ENCODE results near the gene LRIT2.

Gene LRIT2

DNA sequence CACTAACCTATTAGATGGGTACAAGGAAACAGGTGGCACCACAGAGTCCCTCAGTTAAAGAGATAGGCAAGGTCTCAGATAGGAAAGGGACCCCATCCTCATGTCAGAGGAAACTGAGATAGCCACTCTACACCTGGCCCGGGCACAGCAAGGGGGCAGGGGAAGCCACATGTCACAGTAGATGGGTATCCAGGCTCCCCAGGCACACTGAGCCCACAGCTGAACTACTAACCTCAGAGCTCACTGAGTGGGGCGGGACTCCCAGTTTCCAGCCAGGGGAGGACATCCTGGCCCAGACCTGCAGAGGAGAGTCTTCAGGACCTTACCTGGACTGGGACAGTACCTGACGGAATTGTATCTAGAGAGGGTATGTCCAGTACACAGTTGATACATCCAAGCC, 34.7 kb downstream of the LRIT2 start:
- no peak overlapping the region for H3K4me3 ChIP-seq (ENCODE audit: insufficient read depth in 1 of 2, low read depth in 1 of 2, low read length in 2 of 2)
- H3K4me2 ChIP-seq (ENCODE audit: low read length, poor library complexity, severe bottlenecking) = no peak overlapping the region
- 80% methylated on average over 3 of the region's 3 CpGs for WGBS
- no peak overlapping the region for H4K8ac ChIP-seq (ENCODE audit: low read length)
- H2AFZ ChIP-seq (ENCODE audit: low read depth, low read length) = no peak overlapping the region
- no peak overlapping the region for H2BK5ac ChIP-seq (ENCODE audit: low read depth, low read length, poor library complexity, severe bottlenecking)
- peaks cover 41 to 71% of the 10 kb centered on the region in 2 experiments for H3K27me3 ChIP-seq (ENCODE audit: control insufficient read depth in 1 of 2, insufficient read depth in 1 of 2, low read length in 2 of 2)
- H3K27ac ChIP-seq (ENCODE audit: low read length, poor library complexity, severe bottlenecking) = no peak overlapping the region
- no peak overlapping the region for H2AK5ac ChIP-seq (ENCODE audit: low read length, severe bottlenecking)
- H3K9me3 ChIP-seq (ENCODE audit: control insufficient read depth, low read length) = no peaks in the 10 kb centered on the region
- H2BK120ac ChIP-seq (ENCODE audit: low read depth, low read length) = no peak overlapping the region
- H3K4ac ChIP-seq (ENCODE audit: low read depth in 1 of 2, low read length in 2 of 2) = no peak overlapping the region
- no peak overlapping the region for H2BK15ac ChIP-seq (ENCODE audit: low read depth, poor library complexity, severe bottlenecking)
- no peak for DNase-seq
- no peak overlapping the region for H2BK12ac ChIP-seq (ENCODE audit: low read length in 2 of 2)
- peaks cover 18% of the 10 kb centered on the region for H3K4me1 ChIP-seq (ENCODE audit: control insufficient read depth, insufficient read depth, low read depth, low read length)
- no peak overlapping the region for H3K14ac ChIP-seq (ENCODE audit: low read length in 2 of 2)
- H4K91ac ChIP-seq (ENCODE audit: low read length) = no peak overlapping the region
- no peaks in the 10 kb centered on the region for H3K79me1 ChIP-seq (replicated peaks; ENCODE audit: low read length, poor library complexity, severe bottlenecking)
- no peaks in the 10 kb centered on the region for H3K36me3 ChIP-seq (ENCODE audit: control insufficient read depth in 1 of 2, insufficient read depth in 2 of 2, low read depth in 1 of 2, low read length in 2 of 2)
- no peak overlapping the region for H3K18ac ChIP-seq (ENCODE audit: low read depth in 1 of 2, low read length in 2 of 2)
- no peak overlapping the region for H3K9ac ChIP-seq (ENCODE audit: low read length)
- H3K23ac ChIP-seq (ENCODE audit: low read length in 2 of 2) = no peak overlapping the region

DNA sequence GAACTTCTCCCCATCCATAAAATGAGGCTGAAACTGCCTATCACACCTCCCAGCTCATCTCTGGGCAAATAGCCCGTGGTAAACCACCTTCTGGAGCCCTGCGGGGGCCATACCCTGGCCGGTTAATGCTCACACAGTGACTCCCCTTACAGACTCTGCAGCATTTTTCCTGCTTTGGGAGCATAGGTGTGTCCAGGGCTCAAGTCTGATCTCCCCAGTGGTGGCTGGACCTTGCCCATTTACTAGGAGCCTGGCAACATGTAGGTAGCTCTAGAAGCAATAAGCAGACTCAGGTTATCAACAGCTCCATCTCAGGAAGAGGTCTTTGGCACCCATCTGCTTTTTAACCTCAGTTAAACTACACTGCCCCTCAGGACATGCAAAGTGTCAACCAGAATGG, 36.5 kb downstream of the LRIT2 start:
- Histone ChIP-seq H2BK15ac (ENCODE audit: low read depth, poor library complexity, severe bottlenecking) (no peak overlapping the region), H2BK120ac (ENCODE audit: low read depth, low read length) (no peak overlapping the region), H2AK5ac (ENCODE audit: low read length, severe bottlenecking) (no peak overlapping the region), H3K14ac (ENCODE audit: low read length in 2 of 2) (no peak overlapping the region), H3K36me3 (ENCODE audit: control insufficient read depth in 1 of 2, insufficient read depth in 2 of 2, low read depth in 1 of 2, low read length in 2 of 2) (no peaks in the 10 kb centered on the region), H3K9me3 (ENCODE audit: control insufficient read depth, low read length) (no peaks in the 10 kb centered on the region), H3K18ac (ENCODE audit: low read depth in 1 of 2, low read length in 2 of 2) (no peak overlapping the region), H2AFZ (ENCODE audit: low read depth, low read length) (no peak overlapping the region), H4K8ac (ENCODE audit: low read length) (no peak overlapping the region), H3K79me1 (replicated peaks; ENCODE audit: low read length, poor library complexity, severe bottlenecking) (no peaks in the 10 kb centered on the region), H3K23ac (ENCODE audit: low read length in 2 of 2) (no peak overlapping the region), H3K4me2 (ENCODE audit: low read length, poor library complexity, severe bottlenecking) (no peak overlapping the region), H2BK5ac (ENCODE audit: low read depth, low read length, poor library complexity, severe bottlenecking) (no peak overlapping the region), H3K4me1 (ENCODE audit: control insufficient read depth, insufficient read depth, low read depth, low read length) (peaks cover 3% of the 10 kb centered on the region), H3K27me3 (ENCODE audit: control insufficient read depth in 1 of 2, insufficient read depth in 1 of 2, low read length in 2 of 2) (peaks cover 27 to 66% of the 10 kb centered on the region in 2 experiments), H2BK12ac (ENCODE audit: low read length in 2 of 2) (no peak overlapping the region), H3K4me3 (ENCODE audit: insufficient read depth in 1 of 2, low read depth in 1 of 2, low read length in 2 of 2) (no peak overlapping the region), H3K9ac (ENCODE audit: low read length) (no peak overlapping the region), H3K27ac (ENCODE audit: low read length, poor library complexity, severe bottlenecking) (no peak overlapping the region), H3K4ac (ENCODE audit: low read depth in 1 of 2, low read length in 2 of 2) (no peak overlapping the region), H4K91ac (ENCODE audit: low read length) (no peak overlapping the region)
- WGBS = 59% methylated on average over 3 of the region's 3 CpGs
- DNase-seq = no peak

DNA sequence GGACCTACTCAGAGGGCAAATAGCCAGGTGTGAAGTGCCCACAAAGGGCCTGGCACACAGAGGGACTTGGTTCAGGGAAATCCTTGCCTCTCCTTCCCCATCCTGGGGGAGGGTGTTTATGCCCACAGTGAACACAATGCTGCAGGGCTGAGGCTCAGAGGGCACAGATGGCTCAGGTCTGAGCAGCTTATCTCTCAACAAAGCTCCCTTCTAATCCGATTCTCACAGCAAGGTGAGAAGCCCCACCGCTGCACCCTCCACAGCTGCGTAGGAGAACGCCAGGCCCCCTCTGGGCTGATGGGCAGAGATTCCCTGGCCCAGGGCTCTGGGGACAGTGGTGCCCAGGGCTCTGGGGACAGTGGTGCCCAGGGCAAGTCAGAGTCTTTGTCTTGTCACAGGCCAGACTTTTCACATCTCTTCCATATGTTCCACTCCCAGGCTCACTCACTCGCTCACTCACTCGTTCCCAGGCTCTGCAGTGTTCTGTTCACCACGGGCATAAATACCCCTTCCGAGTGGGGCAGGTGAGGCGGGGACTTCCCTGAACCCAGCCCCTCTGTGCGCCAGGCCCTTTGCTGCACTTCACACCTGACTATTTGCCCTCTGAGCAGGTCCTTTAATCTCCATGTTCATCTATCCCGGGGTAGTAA, 39.7 kb downstream of the LRIT2 start:
- Histone ChIP-seq H3K27me3 (ENCODE audit: control insufficient read depth in 1 of 2, insufficient read depth in 1 of 2, low read length in 2 of 2) (peaks cover 10 to 52% of the 10 kb centered on the region in 2 experiments), H3K9ac (ENCODE audit: low read length) (no peak overlapping the region), H3K27ac (ENCODE audit: low read length, poor library complexity, severe bottlenecking) (no peak overlapping the region), H3K18ac (ENCODE audit: low read depth in 1 of 2, low read length in 2 of 2) (no peak overlapping the region), H4K91ac (ENCODE audit: low read length) (no peak overlapping the region), H3K23ac (ENCODE audit: low read length in 2 of 2) (no peak overlapping the region), H3K4ac (ENCODE audit: low read depth in 1 of 2, low read length in 2 of 2) (no peak overlapping the region), H2BK15ac (ENCODE audit: low read depth, poor library complexity, severe bottlenecking) (no peak overlapping the region), H2AFZ (ENCODE audit: low read depth, low read length) (no peak overlapping the region), H4K8ac (ENCODE audit: low read length) (no peak overlapping the region), H2BK5ac (ENCODE audit: low read depth, low read length, poor library complexity, severe bottlenecking) (no peak overlapping the region), H3K9me3 (ENCODE audit: control insufficient read depth, low read length) (no peaks in the 10 kb centered on the region), H3K4me3 (ENCODE audit: insufficient read depth in 1 of 2, low read depth in 1 of 2, low read length in 2 of 2) (no peak overlapping the region), H2BK12ac (ENCODE audit: low read length in 2 of 2) (no peak overlapping the region), H3K79me1 (replicated peaks; ENCODE audit: low read length, poor library complexity, severe bottlenecking) (no peaks in the 10 kb centered on the region), H2AK5ac (ENCODE audit: low read length, severe bottlenecking) (no peak overlapping the region), H3K14ac (ENCODE audit: low read length in 2 of 2) (no peak overlapping the region), H3K4me1 (ENCODE audit: control insufficient read depth, insufficient read depth, low read depth, low read length) (peaks cover 1% of the 10 kb centered on the region), H3K4me2 (ENCODE audit: low read length, poor library complexity, severe bottlenecking) (no peak overlapping the region), H3K36me3 (ENCODE audit: control insufficient read depth in 1 of 2, insufficient read depth in 2 of 2, low read depth in 1 of 2, low read length in 2 of 2) (no peaks in the 10 kb centered on the region), H2BK120ac (ENCODE audit: low read depth, low read length) (no peak overlapping the region)
- DNase-seq = no peak
- WGBS = 60% methylated on average over 11 of the region's 11 CpGs

DNA sequence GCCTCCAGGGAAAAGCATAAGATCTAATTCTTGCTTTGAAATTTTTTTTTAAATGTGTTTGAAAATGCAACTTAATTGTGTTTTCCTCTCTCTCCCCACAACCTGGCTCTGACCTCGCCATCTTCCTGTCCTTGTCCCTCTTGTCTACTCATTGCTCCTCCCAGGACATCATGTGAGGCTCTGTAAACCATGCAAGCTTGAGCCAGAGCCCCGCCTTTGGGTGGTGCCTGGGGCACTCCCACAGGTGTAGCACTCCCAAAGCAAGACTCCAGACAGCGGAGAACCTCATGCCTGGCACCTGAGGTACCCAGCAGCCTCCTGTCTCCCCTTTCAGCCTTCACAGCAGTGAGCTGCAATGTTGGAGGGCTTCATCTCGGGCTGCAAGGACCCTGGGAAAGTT, 40.8 kb downstream of the LRIT2 start:
- Histone ChIP-seq H3K4me3 (ENCODE audit: insufficient read depth in 1 of 2, low read depth in 1 of 2, low read length in 2 of 2) (no peak overlapping the region), H4K8ac (ENCODE audit: low read length) (no peak overlapping the region), H3K4me1 (ENCODE audit: control insufficient read depth, insufficient read depth, low read depth, low read length) (peaks cover 1% of the 10 kb centered on the region), H3K27ac (ENCODE audit: low read length, poor library complexity, severe bottlenecking) (no peak overlapping the region), H3K18ac (ENCODE audit: low read depth in 1 of 2, low read length in 2 of 2) (no peak overlapping the region), H3K4me2 (ENCODE audit: low read length, poor library complexity, severe bottlenecking) (no peak overlapping the region), H4K91ac (ENCODE audit: low read length) (no peak overlapping the region), H3K4ac (ENCODE audit: low read depth in 1 of 2, low read length in 2 of 2) (no peak overlapping the region), H3K36me3 (ENCODE audit: control insufficient read depth in 1 of 2, insufficient read depth in 2 of 2, low read depth in 1 of 2, low read length in 2 of 2) (no peaks in the 10 kb centered on the region), H3K9ac (ENCODE audit: low read length) (no peak overlapping the region), H2BK15ac (ENCODE audit: low read depth, poor library complexity, severe bottlenecking) (no peak overlapping the region), H2BK120ac (ENCODE audit: low read depth, low read length) (no peak overlapping the region), H3K79me1 (replicated peaks; ENCODE audit: low read length, poor library complexity, severe bottlenecking) (no peaks in the 10 kb centered on the region), H2AK5ac (ENCODE audit: low read length, severe bottlenecking) (no peak overlapping the region), H2AFZ (ENCODE audit: low read depth, low read length) (no peak overlapping the region), H2BK12ac (ENCODE audit: low read length in 2 of 2) (no peak overlapping the region), H3K9me3 (ENCODE audit: control insufficient read depth, low read length) (no peaks in the 10 kb centered on the region), H3K14ac (ENCODE audit: low read length in 2 of 2) (no peak overlapping the region), H3K23ac (ENCODE audit: low read length in 2 of 2) (no peak overlapping the region), H3K27me3 (ENCODE audit: control insufficient read depth in 1 of 2, insufficient read depth in 1 of 2, low read length in 2 of 2) (peaks cover 9 to 52% of the 10 kb centered on the region in 2 experiments), H2BK5ac (ENCODE audit: low read depth, low read length, poor library complexity, severe bottlenecking) (no peak overlapping the region)
- 53% methylated on average over 4 of the region's 4 CpGs for WGBS
- no peak for DNase-seq

All from mesenchymal stem cell (in vitro differentiated cells and primary cell).